Smooth muscle cell (in vitro differentiated cells): ENCODE data around the gene KRTAP10-3. TPM values are rescaled to one million over a fixed set of nuclear protein-coding genes. Genes with fewer than 3 reads are reported as not detected.

ENCODE experiments used
- DNase-seq: peaks from one replicate; lab custom pipeline; 2025; ENCODE audit not compliant: unreplicated experiment; lab: John Stamatoyannopoulos, UW
- H2AFZ ChIP-seq: fragments of 200-600 bp; sonication (generic); 2 replicates; pipeline ENCODE4 v1.6.0; 2016; ENCODE audit warnings: antibody characterized with exemption, low read depth, mild to moderate bottlenecking
- H3F3A ChIP-seq: fragments of 200-600 bp; sonication (generic); 2 replicates; pipeline ENCODE4 v1.6.0; 2017; ENCODE audit warnings: antibody characterized with exemption, low read depth
- H3K27ac ChIP-seq: fragments of 200-600 bp; sonication (generic); 2 replicates; pipeline ENCODE4 v1.5.1; 2016; ENCODE audit warnings: low read depth, mild to moderate bottlenecking
- H3K27me3 ChIP-seq: fragments of 200-600 bp; sonication (generic); 2 replicates; pipeline ENCODE4 v1.6.1; 2016; ENCODE audit warnings: low read depth, mild to moderate bottlenecking
- H3K36me3 ChIP-seq: fragments of 200-600 bp; sonication (generic); 2 replicates; pipeline ENCODE4 v1.5.1; 2016; ENCODE audit warnings: low read depth
- H3K4me1 ChIP-seq: fragments of 200-600 bp; sonication (generic); 2 replicates; pipeline ENCODE4 v1.5.1; 2016; ENCODE audit warnings: low read depth
- H3K4me2 ChIP-seq: fragments of 200-600 bp; sonication (generic); 2 replicates; pipeline ENCODE4 v1.6.0; 2016; ENCODE audit warnings: mild to moderate bottlenecking
- H3K4me3 ChIP-seq: fragments of 200-600 bp; sonication (generic); 2 replicates; pipeline ENCODE4 v1.5.1; 2016; ENCODE audit warnings: mild to moderate bottlenecking
- H3K79me2 ChIP-seq: fragments of 200-600 bp; sonication (generic); 2 replicates; pipeline ENCODE4 v1.6.0; 2016; ENCODE audit warnings: low read depth, mild to moderate bottlenecking
- H3K9ac ChIP-seq: fragments of 200-600 bp; sonication (generic); 2 replicates; pipeline ENCODE4 v1.6.0; 2016; ENCODE audit warnings: low read depth
- H3K9me3 ChIP-seq: fragments of 200-600 bp; sonication (generic); replicated peaks from 2 replicates; pipeline ENCODE4 v1.5.1; 2016; ENCODE audit warnings: low read depth
- H4K20me1 ChIP-seq: fragments of 200-600 bp; sonication (generic); 2 replicates; pipeline ENCODE4 v1.6.0; 2016; ENCODE audit warnings: low read depth
- WGBS: methylation state at CpG from one replicate; pipeline ENCODE4 v1.1.7; 2016; ENCODE audit warnings: low lambda C conversion rate; 5-methylcytosine and 5-hydroxymethylcytosine counted together
- polyA plus RNA-seq: library from polyadenylated mRNA; unstranded; fragments of >200 nt; fragmentation: Nextera tagmentation; extraction: Ambion mirVana; gene quantifications from 2 replicates; pipeline ENCODE4 v1.2.1, GENCODE V29; 2016
- total RNA-seq: library from RNA; depleted of rRNA; stranded (reverse); fragments of >200 nt; gene quantifications from 2 replicates; pipeline ENCODE4 v1.2.3, GENCODE V29; 2014
- TF ChIP-seq, protein P1 (sequence below): fragments of 200-600 bp; sonication (generic); IDR thresholded peaks from 2 replicates; pipeline ENCODE4 v1.5.1; 2017; ENCODE audit warnings: borderline replicate concordance, mild to moderate bottlenecking, antibody characterized with exemption; ENCODE audit not compliant: insufficient read depth, poor library complexity, severe bottlenecking

KRTAP10-3 gene
- total and polyA plus RNA-seq, 2 experiments from 2014 or later: not detected

DNA sequence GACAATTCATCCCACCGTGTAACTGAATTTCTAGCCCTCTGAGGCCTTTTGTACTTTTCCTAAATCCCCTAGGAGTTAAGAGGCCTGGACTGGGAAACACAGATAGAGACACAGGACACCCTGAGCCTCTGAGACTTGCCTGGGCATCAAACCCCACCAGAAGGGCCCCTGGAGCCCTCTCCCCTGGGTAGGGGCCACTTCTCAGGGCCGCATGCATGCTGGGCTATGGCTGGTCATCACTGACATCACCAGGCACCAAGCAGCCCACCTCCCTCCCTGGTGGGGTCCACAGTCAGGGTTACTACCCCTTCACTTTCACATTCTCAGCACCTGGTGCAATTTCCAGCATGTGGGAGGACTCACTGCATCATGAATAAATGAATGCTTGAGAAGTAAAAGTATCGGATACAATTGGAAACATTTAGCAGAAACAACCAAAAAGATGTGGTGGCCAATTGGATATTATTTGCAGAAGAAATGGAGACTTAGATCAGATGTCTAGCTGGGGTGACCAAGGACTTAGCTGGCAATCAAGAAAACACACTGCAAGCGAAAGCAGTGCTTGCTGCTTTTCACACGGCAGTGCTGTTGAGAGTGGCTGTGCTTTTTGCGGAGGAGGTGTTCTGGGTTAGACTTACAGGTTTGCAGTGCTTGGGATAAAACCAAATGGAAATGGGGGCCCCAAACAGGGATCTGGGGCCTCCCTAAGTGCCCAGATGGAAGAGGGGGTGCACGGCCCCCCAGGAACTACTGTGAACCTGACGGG, 40.9 kb upstream of the KRTAP10-3 start:
- Histone ChIP-seq H3F3A (peaks cover 3% of the 10 kb centered on the region), H3K27ac (no peak overlapping the region), H3K9ac (no peak overlapping the region), H4K20me1 (no peaks in the 10 kb centered on the region), H3K27me3 (no peaks in the 10 kb centered on the region), H3K9me3 (no peaks in the 10 kb centered on the region), H3K79me2 (no peaks in the 10 kb centered on the region), H3K4me2 (no peak overlapping the region), H3K4me3 (no peak overlapping the region), H3K36me3 (no peaks in the 10 kb centered on the region), H2AFZ (no peak overlapping the region), H3K4me1 (peaks cover 13% of the 10 kb centered on the region)
- DNase-seq: no peak
- 88% methylated on average over 8 of the region's 8 CpGs for WGBS
- TF ChIP-seq, protein P1, sequence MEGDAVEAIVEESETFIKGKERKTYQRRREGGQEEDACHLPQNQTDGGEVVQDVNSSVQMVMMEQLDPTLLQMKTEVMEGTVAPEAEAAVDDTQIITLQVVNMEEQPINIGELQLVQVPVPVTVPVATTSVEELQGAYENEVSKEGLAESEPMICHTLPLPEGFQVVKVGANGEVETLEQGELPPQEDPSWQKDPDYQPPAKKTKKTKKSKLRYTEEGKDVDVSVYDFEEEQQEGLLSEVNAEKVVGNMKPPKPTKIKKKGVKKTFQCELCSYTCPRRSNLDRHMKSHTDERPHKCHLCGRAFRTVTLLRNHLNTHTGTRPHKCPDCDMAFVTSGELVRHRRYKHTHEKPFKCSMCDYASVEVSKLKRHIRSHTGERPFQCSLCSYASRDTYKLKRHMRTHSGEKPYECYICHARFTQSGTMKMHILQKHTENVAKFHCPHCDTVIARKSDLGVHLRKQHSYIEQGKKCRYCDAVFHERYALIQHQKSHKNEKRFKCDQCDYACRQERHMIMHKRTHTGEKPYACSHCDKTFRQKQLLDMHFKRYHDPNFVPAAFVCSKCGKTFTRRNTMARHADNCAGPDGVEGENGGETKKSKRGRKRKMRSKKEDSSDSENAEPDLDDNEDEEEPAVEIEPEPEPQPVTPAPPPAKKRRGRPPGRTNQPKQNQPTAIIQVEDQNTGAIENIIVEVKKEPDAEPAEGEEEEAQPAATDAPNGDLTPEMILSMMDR: no peak

GRCh38 chr21:44598061-44598460, 39.5 kb upstream of the KRTAP10-3 start:
- H3K79me2 ChIP-seq: no peaks in the 10 kb centered on the region
- DNase-seq: no peak
- H3K9ac ChIP-seq: no peak overlapping the region
- peaks cover 17% of the 10 kb centered on the region for H3K4me1 ChIP-seq
- no peak overlapping the region for H3K4me3 ChIP-seq
- no peak overlapping the region for H3K4me2 ChIP-seq
- peaks cover 3% of the 10 kb centered on the region for H3F3A ChIP-seq
- H3K27me3 ChIP-seq: no peaks in the 10 kb centered on the region
- H2AFZ ChIP-seq: peak overlapping the region; percentile 59
- no peaks in the 10 kb centered on the region for H4K20me1 ChIP-seq
- TF ChIP-seq, protein P1: no peak
- H3K27ac ChIP-seq: no peak overlapping the region
- no peaks in the 10 kb centered on the region for H3K36me3 ChIP-seq
- no peaks in the 10 kb centered on the region for H3K9me3 ChIP-seq
- 57% methylated on average over 11 of the region's 11 CpGs for WGBS

- Histone ChIP-seq H3K36me3 (no peaks in the 10 kb centered on the region), H3K4me1 (peaks cover 19% of the 10 kb centered on the region), H3K9me3 (no peaks in the 10 kb centered on the region), H3F3A (peaks cover 3% of the 10 kb centered on the region), H3K4me2 (no peak overlapping the region), H3K79me2 (no peaks in the 10 kb centered on the region), H3K4me3 (no peak overlapping the region), H3K27ac (no peak overlapping the region), H2AFZ (no peak overlapping the region), H3K9ac (no peak overlapping the region), H4K20me1 (no peaks in the 10 kb centered on the region), H3K27me3 (no peaks in the 10 kb centered on the region)
- WGBS: 86% methylated on average over 9 of the region's 9 CpGs
- no peak for DNase-seq
- TF ChIP-seq, protein P1: no peak
Measured at GRCh38 chr21:44596068-44596725, 37.6 kb upstream of the KRTAP10-3 start.
